Iris pigment epithelial cell (primary cell): ENCODE measurements around the gene KCNJ3.
"Not testable (repeated sequence)": the region's sequence is repeated elsewhere in the genome, so short reads cannot be mapped to it uniquely, and the experiment has no call there.

ENCODE experiments used
- DNase-seq: peaks from one replicate; pipeline ENCODE4 v3.0.0-alpha.2; 2011; ENCODE audit warnings: low read depth

The KCNJ3 gene

GRCh38 chr2:154844513-154844912 lies 146.0 kb downstream of the KCNJ3 start:
- no peak for DNase-seq

GRCh38 chr2:154846842-154847241 lies 148.3 kb downstream of the KCNJ3 start:
- no peak for DNase-seq

GRCh38 chr2:154849482-154849881 lies 151.0 kb downstream of the KCNJ3 start:
- DNase-seq: no peak

GRCh38 chr2:154850532-154850931 lies 152.0 kb downstream of the KCNJ3 start:
- no peak for DNase-seq

GRCh38 chr2:154855138-154855537 lies 156.6 kb downstream of the KCNJ3 start:
- DNase-seq: no peak

- DNase-seq: not testable (repeated sequence)
These were observed 168.7 kb downstream of the KCNJ3 start for GRCh38 chr2:154867151-154867550.

- DNase-seq: no peak
These were observed 177.5 kb downstream of the KCNJ3 start for GRCh38 chr2:154875999-154876398.

- no peak for DNase-seq
These were observed 184.2 kb downstream of the KCNJ3 start for GRCh38 chr2:154882725-154883124.

- DNase-seq: no peak
These were observed 187.8 kb downstream of the KCNJ3 start for GRCh38 chr2:154886316-154886715.

- no peak for DNase-seq
These were observed 199.8 kb downstream of the KCNJ3 start for GRCh38 chr2:154898269-154898668.

- no peak for DNase-seq
These were observed 202.6 kb downstream of the KCNJ3 start for GRCh38 chr2:154901063-154901462.
